Measurements from ENCODE around the gene MBP. TPM values are rescaled to one million over a fixed set of nuclear protein-coding genes. Genes with fewer than 3 reads are reported as not detected.

MBP gene
- total RNA-seq, 2 experiments from 2014 or later, result 46.0 to 53.9 TPM

DNA sequence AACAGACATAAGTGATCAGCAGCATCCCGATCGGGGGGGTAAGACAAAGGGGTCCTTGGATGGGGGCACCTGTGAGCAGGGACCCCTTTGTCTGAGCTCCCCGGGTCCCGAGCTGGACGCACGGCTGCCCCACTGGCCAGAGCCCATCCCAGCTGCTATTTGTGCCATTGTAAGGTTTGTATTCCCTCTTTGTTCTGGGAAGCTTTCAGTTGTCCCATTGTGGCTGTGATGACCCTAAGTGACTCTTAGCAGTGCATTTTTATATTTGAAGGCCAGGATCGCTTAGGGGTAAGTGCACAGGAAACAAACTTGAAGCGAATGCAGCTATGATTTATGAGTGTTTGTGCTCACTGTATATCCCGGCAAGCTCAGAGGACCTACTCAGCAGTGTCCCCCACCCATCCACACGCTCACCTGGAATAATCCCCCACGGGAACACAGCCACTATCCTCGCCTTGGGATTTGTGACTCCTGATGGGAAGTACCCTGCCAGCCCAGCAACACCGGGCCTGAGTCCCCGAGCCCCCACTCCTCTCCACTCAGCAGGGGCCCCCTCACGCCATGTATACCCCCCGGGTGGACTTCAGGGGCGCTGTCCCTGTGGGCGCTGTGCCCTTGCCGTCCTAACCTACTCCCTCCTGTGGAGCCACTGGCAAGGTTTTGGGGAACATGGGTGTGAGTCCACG, 80.1 kb downstream of the MBP start:
- ChIA-PET POLR2A (no interaction called here), CTCF (interaction anchor here (1.1 kb wide), 1 partner anchor 52 kb away, joined by 4 read pairs; no protein-coding TSS in a partner anchor)

DNA sequence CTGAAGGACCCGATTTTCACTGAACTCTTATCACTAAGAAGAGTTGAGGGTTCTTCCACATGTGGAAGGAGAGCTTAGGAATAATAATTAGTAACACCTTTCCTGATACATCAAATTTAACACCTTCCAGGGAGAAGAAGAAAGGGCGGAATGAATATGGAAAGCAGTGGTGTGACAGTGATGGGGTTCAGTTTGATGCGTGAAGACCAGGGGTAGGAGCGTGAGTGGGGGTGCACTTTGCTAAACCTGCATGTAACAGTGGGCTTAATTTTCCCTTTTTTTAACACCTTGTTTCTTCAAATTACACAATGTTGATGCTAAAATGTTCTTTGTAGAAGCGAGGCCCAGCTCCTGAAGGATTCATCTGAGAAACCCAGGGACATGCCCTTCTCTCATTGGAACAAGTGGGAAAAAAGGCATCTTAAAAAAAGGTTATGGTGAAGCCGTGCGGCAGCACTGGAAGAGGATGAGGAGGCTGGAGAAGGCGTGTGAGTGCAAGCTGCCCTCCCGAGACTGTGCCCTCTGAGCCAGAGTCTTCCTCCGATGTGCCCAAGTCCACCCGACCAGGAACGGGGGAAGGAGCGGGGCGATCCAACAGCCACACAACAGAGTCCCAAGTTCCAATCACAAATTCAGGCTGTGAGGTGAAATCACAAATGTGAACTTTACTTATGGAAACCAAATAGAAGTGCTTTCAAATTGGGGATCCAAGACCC, 80.8 kb downstream of the MBP start:
- CTCF ChIA-PET, result interaction anchor here (1.1 to 1.3 kb wide), 2 partner anchors 51 kb away, joined by 3 to 4 read pairs; no protein-coding TSS in a partner anchor
- POLR2A ChIA-PET, result no interaction called here

DNA sequence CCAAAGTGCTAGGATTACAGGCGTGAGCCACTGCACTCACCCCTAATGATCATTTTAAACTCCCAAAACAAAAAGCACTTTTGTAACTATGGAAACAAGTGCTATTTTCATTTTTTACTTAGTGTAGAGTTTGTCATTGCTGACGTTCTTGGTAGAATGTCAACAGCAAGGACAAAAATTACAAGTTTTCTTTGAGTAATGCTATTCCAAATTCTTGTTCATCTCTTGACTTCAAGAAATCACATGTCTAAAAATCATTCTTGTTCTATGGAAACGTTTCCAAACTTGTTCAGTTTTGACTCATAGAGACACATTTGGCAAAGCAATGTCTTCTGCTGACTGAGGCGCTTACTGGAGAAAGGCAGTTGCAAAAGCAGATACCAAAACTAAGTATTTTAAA, 82.6 kb downstream of the MBP start:
- CTCF ChIA-PET, result no interaction called here

DNA sequence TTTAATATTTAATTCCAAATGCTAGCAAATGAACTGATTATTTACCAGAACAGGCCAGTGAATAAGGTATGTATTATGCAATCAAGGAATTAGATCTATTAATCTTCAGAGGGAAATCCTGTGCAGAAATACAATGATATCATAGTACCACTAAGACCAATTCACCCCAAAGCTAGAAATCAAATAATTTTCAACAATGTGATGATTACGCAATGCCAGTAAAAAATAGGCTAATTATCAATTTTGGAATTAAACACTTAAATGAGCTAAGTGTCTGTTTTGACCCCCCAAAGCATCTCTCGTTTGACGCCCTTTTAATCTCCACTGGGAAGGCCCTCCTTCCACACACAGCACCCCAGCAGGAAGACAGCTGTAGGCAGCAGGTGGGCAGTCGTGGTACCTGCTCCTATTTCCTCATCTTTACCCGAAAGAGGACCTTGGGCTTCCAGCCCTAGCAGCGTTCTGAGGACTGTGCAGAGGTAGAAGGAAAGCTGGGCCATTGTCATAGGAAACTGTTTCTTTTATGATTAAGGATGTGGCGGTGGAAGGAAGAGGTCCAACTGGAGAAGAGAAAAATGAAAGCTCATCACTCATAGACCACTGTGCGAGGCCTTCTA, 84.7 kb downstream of the MBP start:
- POLR2A ChIA-PET, result no interaction called here

More for the DNA sequence above, 82.6 kb downstream of the MBP start:
- POLR2A ChIA-PET, result interaction anchor here (1.0 kb wide), 1 partner anchor 17 kb away, joined by 6 read pairs; no protein-coding TSS in a partner anchor

DNA sequence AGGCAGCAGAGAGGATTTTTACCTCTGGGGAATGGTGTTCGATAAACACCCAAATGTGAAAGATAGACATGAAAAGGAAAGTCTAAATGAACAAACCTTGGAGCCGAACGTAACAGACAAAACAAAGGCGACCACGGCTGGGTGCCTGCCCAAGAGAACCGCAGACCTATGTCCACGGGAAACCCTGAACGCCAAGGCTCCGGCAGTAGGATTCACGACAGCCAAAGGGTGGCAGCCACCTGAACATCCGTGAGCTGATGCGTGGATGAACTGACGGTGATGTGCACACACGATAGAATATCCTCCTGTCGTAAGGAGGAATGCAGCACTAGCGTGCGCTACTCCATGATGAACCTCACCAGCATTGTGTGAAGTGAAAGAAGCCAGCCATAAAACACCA, 85.6 kb downstream of the MBP start:
- ChIA-PET POLR2A (no interaction called here), CTCF (interaction anchor here (1.0 to 3.1 kb wide), 3 partner anchors 47 to 604 kb away, joined by 3 to 11 read pairs (median 4); no protein-coding TSS in a partner anchor)

More for the DNA sequence above, 84.7 kb downstream of the MBP start:
- CTCF ChIA-PET, result interaction anchor here (1.2 to 3.1 kb wide), 2 partner anchors 48 to 603 kb away, joined by 3 to 11 read pairs; no protein-coding TSS in a partner anchor

DNA sequence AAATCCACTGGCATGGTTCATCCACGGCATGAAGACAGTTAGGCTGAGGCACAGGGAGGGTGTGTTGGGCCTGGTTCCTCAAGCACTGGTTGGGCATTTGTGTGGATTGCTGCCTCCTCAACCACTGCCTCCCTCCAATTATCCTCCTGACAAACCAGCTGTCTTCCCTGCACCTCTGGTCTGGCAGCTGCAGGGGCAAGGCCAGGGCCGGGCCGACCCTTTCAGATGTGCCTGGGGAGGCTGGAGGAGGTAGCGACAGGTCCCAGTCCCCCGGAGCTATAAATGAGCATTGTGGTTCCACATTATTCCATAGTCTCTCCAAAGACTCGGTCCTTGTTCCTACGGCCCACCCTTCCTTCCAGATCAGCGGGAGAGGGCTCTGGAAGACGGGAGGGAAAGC, 86.2 kb downstream of the MBP start:
- ChIA-PET POLR2A (no interaction called here), CTCF (interaction anchor here (1.0 to 3.1 kb wide), 2 partner anchors 46 to 84 kb away, joined by 4 to 11 read pairs; no protein-coding TSS in a partner anchor)

DNA sequence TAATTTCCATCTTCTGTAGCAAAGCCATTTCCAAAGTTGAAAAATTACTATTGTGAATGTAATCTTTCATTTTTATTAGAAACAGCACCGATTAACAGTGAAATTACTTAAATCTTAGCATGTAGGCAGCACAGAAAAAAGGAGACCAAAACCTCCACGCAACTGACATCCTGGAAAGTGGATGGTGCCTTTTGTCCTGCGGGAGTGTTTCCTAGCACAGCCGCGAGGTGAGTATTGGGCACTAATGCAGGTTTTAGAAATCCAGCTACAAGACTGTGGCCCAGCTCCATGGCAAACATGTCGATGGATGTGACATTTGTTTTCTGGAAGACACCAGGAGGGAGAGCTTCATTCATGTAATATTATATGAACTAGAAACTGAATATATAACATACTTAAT, 86.9 kb downstream of the MBP start:
- ChIA-PET CTCF (interaction anchor here (3.1 kb wide), 1 partner anchor 45 kb away, joined by 11 read pairs; no protein-coding TSS in a partner anchor), POLR2A (no interaction called here)

DNA sequence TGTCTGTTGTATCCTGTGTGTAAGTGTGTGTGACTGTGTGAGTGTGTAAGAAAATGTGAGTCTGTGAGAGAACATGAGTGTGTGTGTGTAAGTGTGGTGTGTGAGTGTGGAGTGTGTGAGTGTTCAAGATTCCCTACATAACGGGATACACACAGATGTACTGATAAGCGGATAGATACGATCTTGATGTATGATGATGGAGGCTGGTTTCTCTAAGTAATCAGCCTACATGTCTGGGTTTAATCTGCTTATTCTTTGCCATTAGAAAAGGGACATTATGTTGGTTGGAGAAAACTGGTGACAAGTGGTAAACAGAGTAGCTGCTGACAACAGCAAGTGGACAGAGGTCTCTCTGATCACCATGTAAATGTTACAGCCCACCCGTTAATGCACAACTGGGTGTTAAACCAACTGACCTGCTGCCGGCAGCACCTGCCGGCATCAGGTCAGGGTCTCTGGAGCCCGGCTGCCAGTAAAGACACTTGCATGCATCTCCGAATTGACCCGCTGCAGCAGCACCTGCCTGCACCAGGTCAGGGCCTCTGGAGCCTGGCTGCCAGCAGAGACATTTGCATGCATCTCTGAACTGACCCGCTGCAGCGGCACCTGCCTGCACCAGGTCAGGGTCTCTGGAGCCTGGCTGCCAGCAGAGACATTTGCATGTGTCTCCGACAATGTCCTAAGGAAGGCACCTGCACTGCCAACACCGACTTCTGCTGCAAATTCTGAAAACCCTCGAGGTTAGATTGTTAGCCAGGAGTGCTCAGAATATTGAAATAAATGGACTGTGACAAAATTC, 87.5 kb downstream of the MBP start:
- CTCF ChIA-PET, result no interaction called here
- POLR2A ChIA-PET, result no interaction called here

DNA sequence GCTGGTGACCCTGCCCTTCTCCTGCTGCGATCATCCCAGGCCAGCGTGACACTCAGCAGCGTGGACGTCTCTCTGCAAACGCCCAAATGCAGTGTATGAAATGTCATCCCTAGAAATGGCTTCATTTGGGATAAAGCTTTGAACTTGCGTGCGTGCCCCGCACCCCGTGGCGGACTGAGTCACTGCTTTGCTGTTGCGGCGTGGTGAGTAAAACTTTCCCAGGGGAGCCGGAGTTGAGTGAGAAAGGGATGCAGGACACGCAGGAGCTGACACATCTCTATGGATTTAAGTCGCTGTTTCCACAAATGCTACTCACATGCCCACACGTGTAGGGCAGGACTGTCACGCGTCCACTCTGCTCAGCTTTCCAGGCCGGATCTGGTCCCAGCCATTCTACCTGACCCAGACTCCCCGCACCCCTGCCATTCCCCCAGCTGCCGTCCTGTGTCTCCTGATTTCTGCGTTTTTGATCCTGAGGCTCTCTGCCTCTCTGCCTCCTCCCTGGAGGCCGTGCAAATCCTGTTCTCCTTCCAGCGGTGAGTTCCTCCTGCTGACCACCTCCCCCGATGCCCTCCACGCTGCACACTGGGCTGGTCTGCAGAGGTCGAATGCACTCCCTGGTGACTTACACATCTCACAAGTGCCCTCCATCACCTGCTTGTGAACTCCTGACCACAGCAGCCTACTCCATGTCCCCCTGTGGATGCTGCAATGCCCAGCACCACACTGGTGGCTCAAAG, 88.9 kb downstream of the MBP start:
- ChIA-PET POLR2A (no interaction called here), CTCF (no interaction called here)

DNA sequence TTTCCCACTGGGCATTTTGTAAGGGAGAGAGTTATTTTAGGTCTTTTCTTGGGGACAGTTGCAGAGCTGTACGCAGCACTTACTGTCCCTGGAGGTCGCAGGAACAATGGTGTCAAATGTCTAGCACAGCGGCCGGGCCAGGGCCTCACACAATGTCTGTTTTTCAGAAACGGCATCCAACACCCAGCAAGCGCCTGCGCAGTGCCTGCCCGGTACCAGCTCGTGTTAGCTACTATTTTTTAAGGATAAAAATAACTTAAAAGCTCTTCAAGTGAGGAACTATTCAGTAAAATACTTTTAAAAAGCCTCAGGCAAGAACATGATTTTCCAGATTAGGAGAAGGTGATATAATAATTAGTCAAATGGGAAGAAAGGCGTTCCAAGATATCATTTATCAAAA, 90.0 kb downstream of the MBP start:
- CTCF ChIA-PET, result no interaction called here
- POLR2A ChIA-PET, result no interaction called here

DNA sequence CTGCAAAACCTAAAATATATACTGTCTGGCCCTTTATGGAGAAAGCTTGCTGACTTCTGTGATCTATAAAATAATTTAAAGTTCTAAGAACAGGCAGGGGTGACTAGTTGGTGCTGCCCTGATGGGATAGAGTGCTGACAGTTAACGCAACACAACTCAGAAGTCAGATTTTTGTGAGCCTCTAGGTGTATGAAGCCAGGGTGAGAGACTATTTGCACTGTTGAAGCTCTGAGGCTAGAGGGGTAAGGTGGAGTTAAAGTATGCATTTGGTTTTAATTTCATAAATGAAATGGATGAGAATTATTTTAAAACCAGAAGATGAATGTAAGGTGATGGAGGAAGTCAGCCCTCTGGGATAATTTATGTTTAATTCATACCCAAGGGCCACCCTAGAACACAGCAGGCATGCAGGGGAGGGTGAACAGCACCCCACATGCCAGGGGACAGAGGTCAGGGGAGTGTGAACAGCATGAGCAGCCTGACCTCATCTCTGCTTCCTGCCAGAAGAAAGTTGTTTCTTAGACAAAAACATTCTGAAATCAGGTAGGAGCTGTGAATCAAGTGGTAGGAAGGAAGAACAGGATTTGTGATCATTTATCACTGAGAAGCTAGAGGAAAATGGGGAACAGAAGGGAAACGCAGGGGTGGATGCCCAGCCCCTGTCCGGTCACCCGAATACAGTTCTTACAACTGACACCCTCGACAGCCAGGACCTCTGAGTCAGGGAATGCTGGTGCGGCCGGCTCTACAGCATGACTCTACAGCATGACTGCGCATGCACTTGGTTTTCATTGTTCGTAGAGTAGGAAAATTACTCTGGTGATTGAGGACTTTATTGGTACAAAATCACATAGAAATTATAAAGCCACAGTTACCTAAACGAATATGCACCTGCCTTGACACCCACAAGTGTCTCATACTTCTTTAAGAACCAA, 93.1 kb downstream of the MBP start:
- CTCF ChIA-PET, result interaction anchor here (0.6 to 0.8 kb wide), 2 partner anchors 58 to 66 kb away, joined by 3 to 5 read pairs; no protein-coding TSS in a partner anchor
- POLR2A ChIA-PET, result no interaction called here

DNA sequence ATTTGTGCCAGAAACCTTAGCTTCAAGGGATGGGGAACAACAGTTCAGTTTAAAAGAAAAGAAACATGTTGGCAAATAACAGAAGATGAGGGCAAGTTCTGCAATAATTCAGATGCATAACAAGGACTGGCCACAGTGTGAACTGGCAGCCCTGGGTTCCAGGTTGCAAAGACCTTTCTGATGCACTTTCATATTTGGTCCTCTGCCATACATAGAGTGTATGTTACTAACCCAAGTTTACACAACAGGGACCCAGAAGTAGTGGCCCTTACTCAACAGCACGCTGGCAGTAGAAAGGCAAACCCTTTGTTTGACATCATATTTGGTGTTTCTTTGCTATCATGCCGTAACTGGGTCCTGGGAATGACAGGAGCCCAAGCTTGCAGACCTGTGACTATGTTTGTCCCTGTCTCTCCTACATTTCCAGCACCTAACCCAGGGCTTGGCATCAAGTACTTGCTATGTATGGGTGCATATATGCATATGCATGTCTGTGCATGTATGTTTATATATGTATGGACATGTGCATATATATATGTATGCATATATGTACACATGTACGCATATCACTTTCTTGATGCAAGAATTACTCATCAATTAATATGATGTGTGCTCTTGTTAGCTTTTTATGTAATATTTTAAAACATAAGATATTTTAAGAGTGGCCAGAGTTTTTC, 94.3 kb downstream of the MBP start:
- POLR2A ChIA-PET, result no interaction called here
- CTCF ChIA-PET, result interaction anchor here (0.6 kb wide), 1 partner anchor 59 kb away, joined by 5 read pairs; no protein-coding TSS in a partner anchor

DNA sequence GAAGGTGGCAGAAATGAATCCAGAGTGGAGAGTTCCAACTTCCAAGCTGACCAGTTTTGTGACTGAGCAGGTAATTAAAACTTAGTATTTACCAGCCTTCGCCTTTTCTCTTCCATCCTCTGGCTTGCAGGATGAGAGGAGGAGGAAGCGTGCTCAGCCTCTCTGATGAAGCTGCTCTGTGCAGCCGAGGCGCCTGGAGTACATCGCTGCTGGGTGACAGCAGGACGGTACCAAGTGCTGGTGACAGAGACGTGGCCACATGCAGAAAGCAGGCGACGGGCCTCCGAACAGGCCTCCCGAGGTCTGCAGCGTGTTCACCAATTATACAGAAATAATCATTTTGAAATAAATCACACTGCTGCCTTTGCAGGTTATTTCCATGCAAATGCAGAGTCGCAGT, 95.0 kb downstream of the MBP start:
- CTCF ChIA-PET, result no interaction called here

DNA sequence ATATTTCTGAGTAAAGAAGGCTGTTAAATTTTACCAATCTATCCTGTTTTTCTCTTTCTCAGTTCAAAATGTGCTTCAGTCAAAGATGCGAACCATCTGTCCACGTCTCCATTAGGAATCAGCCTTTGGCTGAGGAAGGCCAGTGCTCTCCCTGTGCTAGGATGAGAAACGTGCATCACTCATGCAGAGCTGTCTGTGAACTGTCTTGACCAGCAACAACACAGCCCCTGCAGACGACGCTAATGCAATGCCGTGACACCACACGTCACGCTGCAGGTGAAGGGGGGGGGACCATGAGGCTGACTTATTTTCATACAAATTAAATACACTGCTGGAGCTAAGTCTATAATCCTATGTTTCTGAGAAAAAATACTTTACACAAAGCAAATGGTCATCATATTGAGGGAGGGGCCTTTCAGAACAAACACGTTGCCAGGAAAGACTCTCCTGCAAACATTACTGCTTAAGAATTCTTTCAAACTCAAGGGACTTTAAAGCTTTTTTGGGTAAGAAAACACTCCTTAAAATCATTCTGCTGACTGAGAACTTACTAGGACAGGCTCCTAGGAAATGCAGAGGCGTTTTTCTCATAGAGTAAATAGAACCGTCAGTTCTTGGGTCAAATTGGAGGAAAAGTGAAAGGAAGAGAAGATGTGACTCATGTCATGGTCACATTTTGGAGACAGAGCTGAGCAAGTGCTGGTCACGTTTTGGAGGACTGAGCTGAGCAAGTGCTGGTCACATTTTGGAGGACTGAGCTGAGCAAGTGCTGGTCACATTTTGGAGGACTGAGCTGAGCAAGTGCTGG, 97.0 kb downstream of the MBP start:
- POLR2A ChIA-PET, result interaction anchor here (0.7 kb wide), 1 partner anchor 18 kb away, joined by 3 read pairs; no protein-coding TSS in a partner anchor
- CTCF ChIA-PET, result interaction anchor here (1.1 kb wide), 1 partner anchor 36 kb away, joined by 7 read pairs; no protein-coding TSS in a partner anchor

More for the DNA sequence above, 95.0 kb downstream of the MBP start:
- POLR2A ChIA-PET, result no interaction called here

DNA sequence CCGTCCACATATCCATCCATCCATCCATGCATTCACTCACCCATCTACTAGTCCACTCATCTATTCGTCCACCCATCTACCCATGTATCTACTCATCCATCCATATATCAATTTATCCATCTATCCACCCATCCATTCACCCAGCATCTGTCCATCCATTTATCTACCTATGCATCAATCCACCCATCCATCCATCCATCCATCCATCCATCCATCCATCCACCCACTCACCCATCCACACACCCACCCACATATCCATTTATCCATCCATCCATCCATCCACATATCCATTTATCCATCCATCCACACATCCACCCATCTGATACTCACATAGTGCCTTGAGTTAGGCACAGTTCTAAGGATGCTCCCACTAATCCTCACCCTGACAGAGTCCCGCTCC, 99.0 kb downstream of the MBP start:
- ChIA-PET CTCF (no interaction called here), POLR2A (no interaction called here)

DNA sequence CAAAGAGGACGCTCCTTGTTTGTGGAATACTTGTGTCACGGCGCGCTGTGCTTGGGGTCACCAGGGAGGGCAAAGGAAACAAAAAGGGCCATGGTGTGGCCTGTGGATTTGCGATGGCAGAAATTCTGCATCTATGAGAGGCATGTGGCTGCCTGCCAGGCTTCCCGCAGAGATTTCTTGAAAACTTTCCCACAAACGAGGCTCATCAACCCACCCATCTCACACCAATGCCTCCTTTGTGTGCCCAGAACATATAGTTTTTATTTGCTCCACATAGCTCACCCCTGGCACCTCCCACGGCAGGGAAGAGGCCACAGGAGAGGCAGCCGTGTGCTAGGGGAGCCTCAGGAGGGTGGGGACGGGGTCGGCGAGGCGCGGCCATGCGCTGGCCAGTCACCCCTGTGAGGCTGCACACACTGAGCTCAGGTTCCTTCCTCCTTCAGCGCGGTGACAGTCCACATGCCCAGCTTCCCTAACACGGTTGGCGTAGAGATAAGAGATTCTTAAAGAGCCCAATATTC, 100.3 kb downstream of the MBP start:
- CTCF ChIA-PET, result no interaction called here

More for the DNA sequence above, 100.3 kb downstream of the MBP start:
- POLR2A ChIA-PET, result no interaction called here

Measured in activated CD8-positive, alpha-beta memory T cell treated with anti-CD3 and anti-CD28 coated beads for 36 hours (primary cell).